Activated CD4-positive, CD25-positive, alpha-beta regulatory T cell treated with anti-CD3 and anti-CD28 coated beads, Interleukin-2, amount 50 U/mL, for 72 hours (primary cell): ENCODE measurements around the gene CLDN2.
A peak's percentile ranks its signal among the peaks of the same experiment; 100 is the strongest.
"Not testable (repeated sequence)": the region's sequence is repeated elsewhere in the genome, so short reads cannot be mapped to it uniquely, and the experiment has no call there.

Experiments used
- DNase-seq: peaks from one replicate; pipeline ENCODE4 v3.0.0; 2021

CLDN2 gene, protein sequence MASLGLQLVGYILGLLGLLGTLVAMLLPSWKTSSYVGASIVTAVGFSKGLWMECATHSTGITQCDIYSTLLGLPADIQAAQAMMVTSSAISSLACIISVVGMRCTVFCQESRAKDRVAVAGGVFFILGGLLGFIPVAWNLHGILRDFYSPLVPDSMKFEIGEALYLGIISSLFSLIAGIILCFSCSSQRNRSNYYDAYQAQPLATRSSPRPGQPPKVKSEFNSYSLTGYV

DNA sequence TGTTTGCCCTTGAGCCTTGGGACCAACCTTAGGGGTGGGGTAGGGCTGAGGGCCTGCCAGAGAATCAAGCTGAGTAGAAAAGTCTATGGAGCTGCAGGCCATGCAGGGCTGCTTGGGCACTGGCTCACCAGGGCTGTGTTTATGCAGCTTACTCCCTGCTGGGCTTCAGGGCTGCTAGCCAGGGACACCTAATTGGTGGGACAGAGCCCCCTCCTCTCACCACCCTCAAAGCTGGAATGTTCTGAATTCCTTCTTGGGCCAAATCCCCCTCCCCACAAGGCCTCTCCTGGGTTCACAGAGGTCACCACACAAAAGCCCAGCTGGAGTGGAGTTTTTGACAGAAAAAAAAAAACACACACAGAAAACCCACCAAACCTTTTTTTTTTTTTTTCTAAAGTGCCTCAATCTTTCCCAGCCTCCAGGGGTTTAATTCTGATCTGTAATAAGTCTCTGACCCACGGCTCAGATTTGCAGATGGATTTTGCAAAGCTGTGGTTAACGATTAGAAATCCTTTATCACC is at the start of gene CLDN2:
Gene CLDN2, plus strand, starts transcription at position 471 of the 521 bp plus-strand sequence. CDS start 7,827 bp downstream, outside the sequence.
- DNase-seq: no peak

DNA sequence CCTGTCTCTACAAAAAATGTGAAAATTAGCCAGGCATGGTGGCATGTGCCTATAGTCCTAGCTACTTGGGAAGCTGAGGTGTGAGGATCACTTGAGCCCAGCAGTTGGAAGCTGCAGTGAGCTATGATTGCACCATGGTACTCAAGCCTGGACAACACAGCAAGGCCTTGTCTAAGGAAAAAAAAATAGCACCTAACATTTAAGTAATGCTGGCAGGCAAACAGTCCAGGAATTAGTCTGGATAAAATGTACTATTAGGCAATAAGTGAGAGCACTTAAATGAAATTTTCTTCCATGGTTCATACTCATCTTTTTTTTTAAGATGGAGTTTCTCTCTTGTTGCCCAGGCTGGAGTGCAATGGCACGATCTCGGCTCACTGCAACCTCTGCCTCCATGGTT is 47.4 kb upstream of the CLDN2 start:
- not testable (repeated sequence) for DNase-seq

DNA sequence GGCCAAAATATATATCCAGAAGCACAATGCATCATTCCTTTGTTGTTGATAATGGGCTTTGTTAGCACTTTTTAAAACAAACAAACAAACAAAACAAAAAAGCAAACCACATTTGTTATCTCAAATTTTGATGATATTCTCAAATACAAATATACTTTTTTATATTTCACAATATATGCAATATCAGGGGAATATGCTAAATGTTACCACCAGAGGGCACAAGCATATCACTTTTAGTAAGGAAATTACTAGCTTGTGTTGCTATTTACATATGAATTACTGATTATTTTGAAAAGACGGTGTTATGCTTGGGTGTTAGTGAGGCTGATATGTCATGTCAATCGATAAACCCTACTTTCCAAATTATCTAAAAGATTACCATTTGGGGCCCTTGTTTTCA is 46.1 kb upstream of the CLDN2 start:
- no peak for DNase-seq

DNA sequence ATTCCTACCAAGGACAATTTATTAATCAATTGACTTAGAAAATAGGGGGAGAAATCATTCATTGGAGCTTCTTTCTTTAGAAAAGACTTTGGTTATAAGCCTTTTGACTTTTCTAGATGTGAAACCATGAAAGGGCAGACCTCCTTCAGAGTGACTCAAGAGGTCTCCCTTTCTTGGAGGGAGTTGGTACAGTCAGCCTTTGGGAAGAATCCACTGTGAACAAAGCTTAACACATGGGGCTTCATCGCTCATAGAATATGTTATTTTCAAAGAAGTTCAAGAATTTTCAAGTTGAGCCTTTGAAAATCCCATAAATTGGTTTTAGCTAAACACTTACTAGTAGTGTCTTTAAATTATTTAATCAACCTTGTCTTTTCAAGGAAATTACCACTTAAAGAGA is 45.1 kb upstream of the CLDN2 start:
- DNase-seq: no peak

DNA sequence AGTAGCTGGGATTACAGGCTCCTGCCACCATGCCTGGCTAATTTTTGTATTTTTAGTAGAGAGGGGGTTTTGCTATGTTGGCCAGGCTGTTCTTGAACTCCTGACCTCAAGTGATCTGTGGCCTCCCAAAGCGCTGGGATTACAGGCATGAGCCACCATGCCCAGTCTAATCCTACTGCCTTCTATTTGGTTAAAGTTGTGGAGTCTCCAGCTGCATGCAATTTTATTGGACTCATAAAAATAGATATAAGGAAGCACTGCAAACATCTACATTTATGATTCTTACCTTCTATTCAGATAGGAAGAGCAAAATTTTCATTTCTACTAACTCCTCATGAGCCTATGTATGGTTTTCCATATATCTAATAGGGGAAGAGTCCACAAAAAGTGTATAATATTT is 30.7 kb upstream of the CLDN2 start:
- no peak for DNase-seq

DNA sequence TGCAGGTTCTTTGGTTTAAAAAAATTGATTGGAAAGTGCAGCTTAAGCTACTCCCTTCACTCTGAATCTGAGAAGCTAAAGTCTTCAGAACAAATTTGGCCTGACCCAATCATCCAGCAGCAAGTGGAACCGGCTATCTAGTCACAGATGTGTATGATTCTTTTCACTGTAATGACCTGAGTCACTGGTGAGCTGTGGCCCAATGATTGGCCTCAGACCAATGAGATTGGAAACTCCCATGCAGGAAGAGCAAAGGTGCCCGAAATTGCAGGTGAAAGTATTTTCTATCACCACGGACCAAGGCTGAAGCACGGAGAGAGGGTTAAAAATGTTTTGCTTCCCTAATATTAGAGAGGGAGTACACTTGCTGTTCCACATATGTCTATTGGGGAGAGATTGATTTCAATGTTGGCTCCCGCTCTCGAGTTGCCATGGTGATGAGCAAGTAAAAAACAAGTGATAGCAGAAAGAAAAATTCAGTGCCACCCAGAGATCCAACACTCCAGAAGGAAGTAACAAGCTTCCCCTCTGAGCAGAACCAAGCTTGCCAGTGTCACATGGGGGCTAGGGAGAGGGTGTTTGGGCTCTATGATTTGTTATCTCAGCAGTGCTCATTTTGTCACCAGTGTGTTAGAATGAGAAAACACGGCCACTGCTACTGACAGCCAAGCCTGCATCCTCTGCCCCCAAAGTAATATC is 28.3 kb upstream of the CLDN2 start:
- no peak for DNase-seq

DNA sequence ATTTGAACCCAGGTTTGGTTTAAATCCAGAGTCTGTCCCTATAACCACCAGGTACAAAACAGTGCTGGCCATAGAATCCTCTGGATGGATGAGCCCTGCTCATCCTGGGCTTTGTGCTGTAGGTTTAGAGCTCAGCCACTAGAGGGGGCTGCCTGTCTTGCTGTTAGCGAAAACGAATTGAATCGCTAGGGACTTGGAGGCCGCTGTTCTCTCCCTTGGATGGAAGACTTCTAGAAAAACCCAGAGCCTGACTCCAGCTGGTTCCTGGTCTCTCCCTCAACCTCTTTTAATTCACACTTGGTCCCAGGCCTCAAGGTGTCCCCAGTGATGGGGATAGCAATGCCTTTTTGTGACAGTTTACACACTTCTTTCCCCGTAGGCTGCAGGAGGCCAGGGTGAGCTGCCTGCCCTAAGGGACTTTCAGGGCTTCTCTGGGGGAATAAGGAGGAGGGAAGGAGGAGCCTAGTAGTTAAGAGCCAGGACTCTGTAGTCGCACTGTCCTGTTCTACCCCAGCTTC is 25.8 kb upstream of the CLDN2 start:
- DNase-seq: peak; percentile 44

DNA sequence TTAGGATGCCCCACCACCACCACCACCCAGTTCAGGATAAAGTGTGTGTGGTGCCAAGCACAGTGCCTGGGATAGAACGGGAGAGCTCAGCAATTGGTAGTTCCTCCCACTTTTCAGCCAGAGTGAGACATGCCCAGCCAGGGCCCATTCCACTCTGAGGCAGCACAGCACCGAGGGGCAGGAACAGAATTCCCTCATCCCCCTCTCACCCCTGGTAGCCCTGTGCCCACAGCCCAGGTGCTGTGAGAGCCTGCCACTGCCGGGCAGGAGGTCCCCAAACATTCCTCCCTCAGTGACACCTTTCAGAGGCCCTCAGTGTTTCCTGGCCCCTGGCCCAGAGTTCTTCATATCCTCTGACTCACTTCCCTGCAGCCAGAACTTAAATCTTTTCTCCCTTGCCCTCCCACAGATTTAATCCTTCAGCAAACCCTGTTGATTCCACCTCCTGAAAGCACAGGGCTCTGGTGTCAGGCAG is 25.2 kb upstream of the CLDN2 start:
- DNase-seq: no peak

DNA sequence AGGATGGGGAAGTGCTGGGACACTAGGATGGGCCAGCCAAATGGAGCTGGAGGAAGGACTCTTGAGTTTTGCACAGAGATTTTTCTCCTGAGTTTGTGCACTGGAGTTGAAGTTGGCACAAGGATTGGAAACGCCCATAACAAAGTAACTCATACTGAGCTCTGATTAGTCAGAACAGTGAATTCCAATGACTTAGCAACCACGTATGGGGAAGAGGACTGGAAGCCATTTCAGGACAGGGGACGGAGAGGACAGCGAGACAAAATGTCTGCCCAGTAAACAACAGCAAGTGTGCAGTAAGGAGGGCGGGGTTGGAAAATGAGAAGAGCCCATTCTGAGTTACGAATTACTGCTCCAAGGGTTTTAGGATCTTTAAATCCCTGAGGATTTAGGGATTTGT is 22.9 kb upstream of the CLDN2 start:
- DNase-seq: no peak

DNA sequence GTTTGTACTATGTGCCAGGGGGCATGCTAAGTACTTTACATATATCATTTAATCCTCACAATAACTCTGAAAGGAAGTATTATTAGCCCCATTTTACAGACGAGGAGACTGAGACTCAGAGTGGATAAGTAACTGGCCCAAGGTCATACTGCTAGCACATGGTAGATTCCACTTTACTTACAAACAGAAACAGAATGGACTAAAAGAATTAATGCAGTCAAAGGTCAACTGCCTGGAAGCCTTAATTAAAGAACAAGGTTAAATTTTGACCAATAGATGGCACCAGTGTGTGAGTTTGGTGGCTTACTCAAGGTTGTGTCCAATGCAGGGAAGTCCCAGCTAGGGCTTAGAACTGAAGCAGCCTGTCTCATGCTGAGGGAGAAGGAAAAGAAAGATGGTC is 21.7 kb upstream of the CLDN2 start:
- DNase-seq: no peak

DNA sequence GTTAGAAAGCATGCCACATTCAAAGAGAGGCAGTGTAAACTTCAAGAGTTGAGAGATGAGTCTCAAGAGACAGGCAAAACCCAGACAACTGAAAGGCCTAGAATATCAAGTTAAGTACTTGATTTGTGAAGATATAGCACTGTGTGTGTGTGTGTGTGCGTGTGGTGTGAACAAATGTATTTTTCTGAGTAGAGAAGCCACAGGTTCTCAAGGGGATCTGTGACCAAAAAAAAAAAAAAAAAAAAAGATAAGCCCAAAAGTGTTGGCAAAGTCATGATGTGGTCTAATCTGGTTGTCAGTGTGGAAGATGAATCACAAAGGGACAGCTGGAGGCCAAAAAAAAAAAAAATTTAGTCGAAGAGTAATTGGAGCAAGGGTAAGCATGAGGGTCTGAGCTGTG is 20.9 kb upstream of the CLDN2 start:
- no peak for DNase-seq

DNA sequence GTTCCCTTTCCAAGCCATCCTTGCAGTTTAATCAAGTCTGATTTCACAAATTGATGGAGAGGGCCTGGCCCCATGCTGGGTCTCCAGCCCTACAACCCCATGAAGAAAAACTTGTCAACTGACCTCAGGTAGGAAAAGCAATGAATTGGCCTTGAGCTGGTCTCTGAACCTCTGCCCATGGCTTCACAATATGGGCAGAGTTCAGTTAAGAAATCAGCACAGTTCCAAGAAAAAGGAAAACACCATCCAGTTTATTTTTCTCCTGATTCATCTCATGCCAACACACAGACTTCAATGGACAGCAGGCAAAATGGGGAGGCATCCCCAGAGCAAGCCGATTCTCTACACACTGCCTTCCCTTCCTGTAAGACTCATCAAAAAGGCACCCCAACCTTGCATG is 20.4 kb upstream of the CLDN2 start:
- no peak for DNase-seq

DNA sequence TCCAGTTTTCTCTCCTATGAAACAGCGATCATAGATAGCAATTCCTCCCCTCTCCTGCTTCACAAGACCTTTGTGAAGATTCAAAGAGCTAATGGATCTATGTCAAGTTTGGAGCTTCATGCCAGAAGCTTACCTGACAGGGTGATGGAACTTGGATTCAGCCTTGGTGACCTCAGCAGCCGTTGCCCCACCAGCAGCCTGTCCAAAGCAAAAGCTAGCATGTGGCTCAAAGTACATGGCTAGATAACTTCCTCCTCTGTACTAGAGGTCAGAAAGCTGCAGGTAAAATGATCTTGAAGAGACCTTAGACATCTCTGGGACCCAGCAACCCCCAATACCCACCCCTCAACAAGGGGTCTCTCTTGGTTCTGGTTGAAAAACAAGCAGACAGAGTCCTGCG is 18.9 kb upstream of the CLDN2 start:
- DNase-seq: no peak

DNA sequence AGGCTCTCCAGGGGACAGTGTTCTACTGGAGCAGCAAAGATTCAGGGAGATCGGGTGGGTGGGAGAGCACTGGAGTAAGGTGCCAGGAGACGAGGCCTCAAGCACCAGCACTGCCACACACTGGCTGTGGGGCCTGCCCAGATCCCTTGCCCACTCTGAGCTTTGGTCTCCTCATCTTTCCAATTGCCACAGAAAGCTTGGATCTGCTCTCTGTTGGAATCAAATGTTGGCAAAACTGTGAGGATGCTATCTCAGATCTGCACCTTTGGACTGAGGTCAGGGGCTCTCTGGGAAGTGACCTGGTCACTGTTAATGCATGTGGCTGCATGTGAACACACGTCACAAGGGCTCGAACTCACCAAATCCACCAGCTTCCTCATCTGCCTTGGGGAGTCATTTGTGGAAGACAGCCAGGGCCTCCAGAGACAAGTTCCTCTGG is 18.4 kb upstream of the CLDN2 start:
- no peak for DNase-seq

DNA sequence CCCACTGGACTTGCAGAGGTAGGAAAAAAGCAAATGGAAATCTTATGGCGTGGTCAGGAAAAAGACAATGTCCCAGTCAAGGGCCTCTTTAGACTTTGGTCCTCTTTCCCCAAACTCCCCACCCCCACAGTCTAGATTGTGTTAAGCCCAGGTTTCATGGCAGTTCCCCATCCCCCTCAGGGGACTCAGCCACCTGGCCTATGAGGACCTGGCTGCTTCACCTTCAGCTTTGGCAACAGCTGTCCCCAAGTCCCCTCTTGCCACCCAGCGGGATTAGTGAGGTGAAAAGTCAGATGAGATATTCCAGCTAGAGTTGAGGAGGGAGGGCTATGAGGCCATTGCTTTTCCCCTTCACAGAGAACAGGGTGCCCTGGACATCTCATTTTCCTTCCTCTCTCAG is 17.5 kb upstream of the CLDN2 start:
- DNase-seq: no peak

DNA sequence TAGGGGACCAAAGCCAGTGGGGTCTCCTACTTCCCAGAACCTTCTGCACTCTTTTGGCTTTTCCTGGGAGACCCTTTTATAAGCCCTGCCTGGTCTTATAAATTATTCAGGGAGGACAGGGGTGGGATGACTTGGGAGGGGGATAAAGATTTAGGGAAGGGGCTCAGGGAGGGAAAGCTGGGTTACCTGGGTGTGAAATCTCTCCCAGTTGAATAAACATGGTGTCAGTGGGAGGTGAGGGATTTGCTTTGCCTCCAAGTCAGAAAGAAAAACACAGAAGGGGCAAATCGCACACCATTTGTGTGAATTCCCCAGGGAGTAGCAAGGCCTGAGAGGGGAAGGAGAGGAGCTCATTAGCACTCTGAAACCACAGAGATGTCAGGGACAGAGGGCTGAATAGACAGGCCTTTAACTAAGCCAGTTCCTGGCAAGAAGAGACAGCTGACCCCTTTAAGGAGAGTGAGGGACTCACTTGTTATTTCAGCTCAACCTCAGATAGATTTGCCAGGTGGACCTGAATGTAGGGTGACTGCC is 16.8 kb upstream of the CLDN2 start, which contains the start of gene RIPPLY1:
Gene RIPPLY1, minus strand, starts transcription at position 51 of the 534 bp plus-strand sequence. CDS start 54 bp downstream, outside the sequence.
- no peak for DNase-seq

DNA sequence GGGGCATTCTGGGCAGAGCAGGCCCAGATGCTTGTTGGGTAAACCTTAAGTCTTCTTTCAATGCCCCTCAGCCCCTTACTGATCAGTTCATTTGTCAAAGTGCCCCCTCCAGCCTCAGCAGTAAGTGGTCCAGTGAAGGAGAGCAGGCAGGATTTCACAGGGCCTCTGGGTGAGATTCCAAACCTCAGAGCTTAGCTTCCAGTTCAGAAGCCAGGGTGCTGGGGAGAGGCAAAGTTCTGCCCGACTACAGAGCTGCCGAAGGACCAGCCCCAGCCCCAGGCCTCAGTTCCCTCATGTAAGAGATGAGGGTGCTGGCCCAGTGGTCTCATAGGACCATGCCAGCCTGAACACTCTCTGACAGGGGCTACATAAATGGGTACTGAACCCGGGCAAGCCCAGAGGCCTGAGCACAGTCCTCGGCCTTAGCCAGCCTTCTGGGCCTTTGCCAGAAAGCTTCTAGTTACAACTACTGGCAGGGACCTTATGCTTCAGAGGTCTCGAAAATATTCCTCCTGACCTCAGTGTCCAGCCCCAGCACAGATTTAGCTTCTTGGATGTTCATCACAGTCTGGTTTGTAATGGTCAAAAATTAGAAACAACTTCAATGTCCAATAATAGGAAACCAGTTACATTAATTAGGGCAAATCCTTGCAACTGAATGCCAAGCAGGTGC is 16.2 kb upstream of the CLDN2 start:
- DNase-seq: no peak

DNA sequence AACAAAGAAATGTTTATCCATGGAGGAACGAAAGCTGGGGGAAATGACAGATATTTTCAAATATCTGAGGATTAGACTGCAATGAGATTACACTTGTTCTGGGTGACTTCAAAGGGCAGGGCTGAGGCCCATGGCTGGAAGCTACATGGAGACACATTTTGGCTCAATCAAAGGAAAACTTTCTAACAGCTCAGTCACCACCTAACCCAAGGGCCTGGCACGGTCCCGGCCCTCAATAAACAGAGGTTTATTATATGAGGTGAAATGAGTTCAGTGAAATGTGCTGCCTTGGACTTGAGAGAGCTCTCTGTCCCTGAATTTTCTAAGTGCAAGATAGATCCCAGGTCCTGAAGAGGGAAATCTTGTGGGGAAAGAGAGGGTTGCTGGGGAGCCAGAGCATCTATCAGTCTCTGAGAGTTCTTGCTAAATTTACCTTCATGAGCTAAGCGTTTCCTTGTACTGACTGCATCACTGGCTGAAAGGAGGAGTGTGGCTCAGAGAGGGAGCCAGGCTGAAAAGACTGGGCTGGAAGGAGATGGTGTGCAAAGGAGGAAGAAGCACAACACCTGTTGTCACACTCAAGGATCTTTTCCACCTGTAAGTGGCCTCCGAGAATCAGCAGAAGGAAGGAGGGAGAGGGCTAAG is 15.0 kb upstream of the CLDN2 start:
- no peak for DNase-seq

DNA sequence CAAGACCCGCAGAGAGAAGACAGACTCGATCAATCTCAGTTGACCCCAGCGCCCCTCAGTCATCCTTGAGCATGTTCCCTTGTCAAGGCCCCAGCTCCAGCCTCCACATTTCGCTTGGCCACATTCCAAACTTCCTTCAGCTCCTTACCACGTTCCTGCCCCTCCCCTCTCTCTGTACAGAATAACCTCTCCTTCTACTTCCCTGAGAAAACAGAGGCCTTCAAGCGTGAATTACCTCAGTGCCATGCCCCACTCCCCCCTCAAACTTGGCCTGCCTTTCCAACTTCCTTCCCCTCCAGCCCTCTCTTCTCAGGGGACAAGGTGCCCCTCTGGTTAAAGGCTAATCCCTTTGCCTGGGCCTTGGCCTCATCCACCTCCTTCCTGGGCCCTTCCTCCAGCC is 13.8 kb upstream of the CLDN2 start:
- DNase-seq: no peak

DNA sequence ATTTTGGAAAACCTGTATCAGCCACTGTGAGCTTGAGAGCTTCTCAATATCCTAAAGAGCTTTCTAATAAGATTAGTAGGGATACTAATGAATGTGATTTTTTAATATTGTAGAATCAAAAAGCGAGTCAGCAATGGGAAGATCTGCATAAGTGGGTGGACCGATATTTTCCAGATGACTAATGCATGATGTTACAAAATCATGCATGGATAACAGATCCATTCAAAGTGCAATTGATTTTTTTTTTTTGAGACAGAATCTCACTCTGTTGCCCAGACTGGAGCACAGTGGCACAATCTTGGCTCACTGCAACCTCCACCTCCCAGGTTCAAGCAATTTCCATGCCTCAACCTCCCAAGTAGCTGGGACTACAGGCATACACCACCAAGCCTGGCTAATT is 7.3 kb upstream of the CLDN2 start:
- DNase-seq: no peak

DNA sequence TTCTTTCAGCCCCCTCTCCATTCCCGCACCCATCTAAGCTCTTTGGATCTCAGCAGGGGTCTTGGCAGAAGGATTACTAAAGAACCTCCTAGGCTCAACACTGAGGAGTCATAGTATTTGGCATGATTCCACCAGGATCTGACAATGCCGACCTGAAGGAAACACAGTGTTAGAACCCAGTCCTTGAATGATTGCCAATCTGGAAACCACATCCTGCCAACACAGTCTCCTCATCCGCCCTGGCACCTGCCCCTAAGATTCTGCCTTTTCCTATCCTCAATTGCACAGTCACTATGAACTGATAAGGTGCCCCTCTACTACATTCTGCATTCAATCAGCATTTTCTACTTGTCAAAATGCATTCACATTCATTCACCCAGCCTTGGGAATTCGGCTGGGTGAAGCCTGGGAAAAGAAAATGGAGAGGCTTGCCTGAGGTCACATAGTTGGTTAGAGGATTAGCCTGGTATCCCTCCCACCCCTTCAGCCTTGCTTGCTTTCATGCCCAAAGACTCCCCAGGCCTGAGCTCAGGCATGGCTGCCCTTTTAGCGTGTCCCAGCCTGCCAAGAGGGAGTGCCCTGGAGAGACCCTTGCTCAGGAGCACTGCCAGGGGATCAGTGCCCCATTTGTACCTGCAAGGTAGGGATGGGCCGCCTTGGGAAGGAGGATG is 2.2 kb upstream of the CLDN2 start:
- no peak for DNase-seq

DNA sequence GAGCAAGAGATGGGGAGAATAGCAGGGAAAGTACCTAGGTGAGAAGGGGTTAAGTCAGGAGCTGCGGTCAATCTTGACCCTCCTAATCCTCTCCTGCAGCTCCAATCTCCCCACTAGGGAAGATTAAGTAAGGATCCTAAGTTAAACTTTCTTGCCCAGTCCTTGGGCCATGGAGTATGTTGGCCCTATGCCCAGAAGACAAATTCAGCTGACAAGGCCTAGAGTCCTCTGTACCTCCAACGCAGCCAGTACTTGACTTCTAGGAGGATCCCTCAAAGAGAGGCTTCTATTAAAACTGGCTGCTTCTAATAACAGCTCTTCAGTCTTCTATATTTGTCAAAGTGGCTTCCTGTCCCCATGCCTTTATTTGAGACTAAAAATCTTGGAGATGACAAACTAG is 1.4 kb downstream of the CLDN2 start:
- no peak for DNase-seq
